MM.1S (cell line): ENCODE data around the gene RNF34.

Experiments
- DNase-seq: peaks from one replicate; pipeline ENCODE4 v3.0.0-alpha.2; 2015
- H2AFZ ChIP-seq: fragments of 300-600 bp; sonication (generic); 2 replicates; pipeline ENCODE4 v1.6.0; 2016; ENCODE audit warnings: antibody characterized with exemption, low read length
- H3F3A ChIP-seq: fragments of 300-600 bp; sonication (generic); 2 replicates; pipeline ENCODE4 v1.6.1; 2016; ENCODE audit warnings: mild to moderate bottlenecking, antibody characterized with exemption, low read length, moderate library complexity, mixed read lengths; ENCODE audit not compliant: insufficient read depth
- H3K27ac ChIP-seq: fragments of 300-600 bp; sonication (generic); 2 replicates; pipeline ENCODE4 v1.5.1; 2016; ENCODE audit warnings: mild to moderate bottlenecking, low read length
- H3K27me3 ChIP-seq: fragments of 300-600 bp; sonication (generic); replicated peaks from 2 replicates; pipeline ENCODE4 v1.6.0; 2016; ENCODE audit warnings: low read length; ENCODE audit not compliant: insufficient read depth
- H3K36me3 ChIP-seq: fragments of 300-600 bp; sonication (generic); replicated peaks from 2 replicates; pipeline ENCODE4 v1.6.1; 2016; ENCODE audit warnings: mild to moderate bottlenecking, low read length, mixed read lengths; ENCODE audit not compliant: insufficient read depth
- H3K4me1 ChIP-seq: fragments of 300-600 bp; sonication (generic); 2 replicates; pipeline ENCODE4 v1.6.1; 2016; ENCODE audit warnings: low read length, mixed read lengths
- H3K4me2 ChIP-seq: fragments of 300-600 bp; sonication (generic); 2 replicates; pipeline ENCODE4 v1.6.0; 2016; ENCODE audit warnings: low read depth, low read length
- H3K4me3 ChIP-seq: fragments of 300-600 bp; sonication (generic); 2 replicates; pipeline ENCODE4 v1.5.1; 2016; ENCODE audit warnings: low read length, mixed read lengths
- H3K79me2 ChIP-seq: fragments of 300-600 bp; sonication (generic); 2 replicates; pipeline ENCODE4 v1.6.1; 2016; ENCODE audit warnings: mixed run types, low read length, mixed read lengths
- H3K9ac ChIP-seq: fragments of 300-600 bp; sonication (generic); 2 replicates; pipeline ENCODE4 v1.6.1; 2016; ENCODE audit warnings: low read length, mixed read lengths
- H3K9me2 ChIP-seq: fragments of 300-600 bp; sonication (generic); replicated peaks from 2 replicates; pipeline ENCODE4 v1.6.1; 2016; ENCODE audit warnings: mild to moderate bottlenecking, low read length, mixed read lengths; ENCODE audit not compliant: insufficient read depth
- H3K9me3 ChIP-seq: fragments of 300-600 bp; sonication (generic); replicated peaks from 2 replicates; pipeline ENCODE4 v1.6.1; 2016; ENCODE audit warnings: mild to moderate bottlenecking, low read length, mixed read lengths; ENCODE audit not compliant: insufficient read depth
- H4K20me1 ChIP-seq: fragments of 300-600 bp; sonication (generic); 2 replicates; pipeline ENCODE4 v1.6.1; 2016; ENCODE audit warnings: mild to moderate bottlenecking, low read length, moderate library complexity, mixed read lengths; ENCODE audit not compliant: insufficient read depth
- EZH2 ChIP-seq: fragments of 300-600 bp; sonication (generic); optimal IDR thresholded peaks from 2 replicates; pipeline ENCODE3; 2017; ENCODE audit warnings: low read depth, mild to moderate bottlenecking, antibody characterized with exemption, low read length, mixed read lengths
- EZH2phosphoT487 ChIP-seq: fragments of 300-600 bp; sonication (generic); IDR thresholded peaks from 2 replicates; pipeline ENCODE4 v1.6.1; 2018; ENCODE audit warnings: antibody characterized with exemption, low read length
- TF ChIP-seq, protein P1 (sequence below): fragments of 300-600 bp; sonication (generic); IDR thresholded peaks from 2 replicates; pipeline ENCODE4 v1.5.1; 2016; ENCODE audit warnings: antibody characterized with exemption, low read length, mixed read lengths

The RNF34 gene

DNA sequence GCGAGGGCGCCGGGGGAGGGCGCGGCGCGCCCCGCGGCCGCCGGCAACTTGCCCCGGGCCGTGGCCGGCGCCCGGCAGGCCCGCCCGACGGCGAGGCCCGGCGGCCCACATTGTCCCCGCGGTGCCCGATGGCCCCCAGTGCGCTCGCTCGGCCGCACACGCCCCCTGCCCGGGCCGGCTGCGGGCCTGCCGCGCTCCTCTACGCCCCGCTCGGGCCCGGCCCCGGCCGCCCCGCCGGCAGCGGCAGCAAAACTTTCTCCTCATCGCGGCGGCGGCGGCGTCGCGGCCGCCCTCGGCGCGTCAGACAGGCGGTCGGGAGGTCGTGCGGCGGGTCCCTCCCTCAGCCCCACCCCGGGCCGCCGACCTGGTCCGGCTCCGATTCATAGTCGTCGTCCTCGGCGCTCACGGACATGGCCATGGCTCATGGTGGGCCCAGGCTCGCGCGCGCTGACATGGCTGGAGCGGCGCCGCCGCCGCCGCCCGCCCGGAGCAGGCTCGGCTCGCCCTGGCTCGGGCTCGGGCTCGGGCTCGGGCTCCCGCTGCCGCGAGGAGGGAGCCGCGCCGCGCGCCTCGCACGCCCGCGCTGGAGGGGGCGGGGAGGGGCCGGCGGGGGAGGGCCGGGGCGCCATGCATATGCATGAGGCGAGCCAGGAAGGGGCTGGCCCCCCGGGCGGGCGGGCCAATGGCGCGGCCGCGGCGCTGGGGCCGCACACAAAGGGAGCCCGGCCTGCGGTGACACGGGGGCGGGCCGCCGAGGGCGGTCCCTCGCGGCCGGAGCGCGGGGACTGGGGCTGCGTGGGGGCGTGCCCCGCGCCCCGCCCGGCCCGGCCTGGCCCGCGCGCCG is 67.1 kb downstream of the RNF34 start:
- Histone ChIP-seq H3K9me2 (no peaks in the 10 kb centered on the region), H3K4me2 (peak overlapping the region; percentile 55; the same call in 1 of the 2 replicates), H3K36me3 (no peaks in the 10 kb centered on the region), H3K27ac (no peak overlapping the region), H3K79me2 (peaks cover 25% of the 10 kb centered on the region), H3K27me3 (no peaks in the 10 kb centered on the region), H3K4me3 (peak overlapping the region; percentile 53; the same call in 1 of the 2 replicates), H4K20me1 (no peaks in the 10 kb centered on the region), H2AFZ (no peak overlapping the region), H3K4me1 (no peaks in the 10 kb centered on the region), H3F3A (no peaks in the 10 kb centered on the region), H3K9me3 (no peaks in the 10 kb centered on the region), H3K9ac (no peak overlapping the region)
- peak; percentile 83 for DNase-seq
- TF ChIP-seq EZH2phosphoT487, result no peak
- no peak for TF ChIP-seq EZH2
- TF ChIP-seq, protein P1, sequence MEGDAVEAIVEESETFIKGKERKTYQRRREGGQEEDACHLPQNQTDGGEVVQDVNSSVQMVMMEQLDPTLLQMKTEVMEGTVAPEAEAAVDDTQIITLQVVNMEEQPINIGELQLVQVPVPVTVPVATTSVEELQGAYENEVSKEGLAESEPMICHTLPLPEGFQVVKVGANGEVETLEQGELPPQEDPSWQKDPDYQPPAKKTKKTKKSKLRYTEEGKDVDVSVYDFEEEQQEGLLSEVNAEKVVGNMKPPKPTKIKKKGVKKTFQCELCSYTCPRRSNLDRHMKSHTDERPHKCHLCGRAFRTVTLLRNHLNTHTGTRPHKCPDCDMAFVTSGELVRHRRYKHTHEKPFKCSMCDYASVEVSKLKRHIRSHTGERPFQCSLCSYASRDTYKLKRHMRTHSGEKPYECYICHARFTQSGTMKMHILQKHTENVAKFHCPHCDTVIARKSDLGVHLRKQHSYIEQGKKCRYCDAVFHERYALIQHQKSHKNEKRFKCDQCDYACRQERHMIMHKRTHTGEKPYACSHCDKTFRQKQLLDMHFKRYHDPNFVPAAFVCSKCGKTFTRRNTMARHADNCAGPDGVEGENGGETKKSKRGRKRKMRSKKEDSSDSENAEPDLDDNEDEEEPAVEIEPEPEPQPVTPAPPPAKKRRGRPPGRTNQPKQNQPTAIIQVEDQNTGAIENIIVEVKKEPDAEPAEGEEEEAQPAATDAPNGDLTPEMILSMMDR, result no peak

DNA sequence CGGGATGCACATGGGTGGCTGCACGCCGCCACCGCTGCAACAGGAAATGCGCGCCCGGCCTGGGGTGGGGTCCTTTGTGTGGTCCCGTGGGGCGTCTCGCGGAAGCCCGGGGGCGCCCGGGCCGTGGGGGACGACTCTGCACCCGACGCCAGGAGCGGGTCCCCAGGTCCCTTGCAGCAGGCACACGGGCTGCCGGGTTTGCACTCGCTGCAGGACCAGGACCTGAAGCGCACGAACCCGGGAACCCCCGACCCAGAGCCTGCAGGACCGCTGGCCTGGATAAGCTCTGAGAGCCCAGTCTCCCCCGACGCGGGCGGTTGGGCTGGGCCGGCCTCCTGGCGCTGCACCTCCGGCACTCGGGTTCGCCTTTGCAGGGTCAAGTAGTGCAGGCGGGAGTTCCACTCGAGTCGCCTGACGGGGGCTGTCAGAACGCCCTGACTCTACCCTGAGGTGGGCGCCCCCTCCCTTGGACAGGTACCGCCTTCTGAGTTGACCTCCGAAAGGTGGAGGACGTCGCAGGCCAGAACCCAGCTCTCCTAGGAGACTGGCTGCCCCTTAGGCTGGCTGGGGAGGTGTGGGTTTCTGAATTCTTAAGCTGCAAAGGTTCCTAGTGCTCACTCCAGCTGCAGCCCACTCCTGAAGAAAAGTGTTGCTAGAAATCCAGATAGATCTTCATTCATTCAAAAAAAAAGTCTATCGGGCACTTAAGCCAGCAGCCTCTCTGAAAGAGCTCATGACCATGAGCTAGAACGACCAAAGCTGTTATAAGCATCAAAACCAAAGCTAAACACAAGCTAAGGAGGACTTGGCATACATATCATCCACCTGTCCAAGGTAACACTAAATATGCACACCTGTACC is 68.0 kb downstream of the RNF34 start:
- Histone ChIP-seq H3K9me3 (no peaks in the 10 kb centered on the region), H3K27me3 (no peaks in the 10 kb centered on the region), H2AFZ (no peak overlapping the region), H4K20me1 (no peaks in the 10 kb centered on the region), H3K27ac (no peak overlapping the region), H3K79me2 (peaks cover 25% of the 10 kb centered on the region), H3K9ac (0 out of 2 replicates have a peak overlapping the region, but pooled peaks have one; percentile 33), H3K4me1 (no peaks in the 10 kb centered on the region), H3K9me2 (no peaks in the 10 kb centered on the region), H3F3A (no peaks in the 10 kb centered on the region), H3K36me3 (no peaks in the 10 kb centered on the region), H3K4me2 (peak overlapping the region; percentile 55; the same call in 1 of the 2 replicates), H3K4me3 (peak overlapping the region; percentile 53)
- TF ChIP-seq EZH2phosphoT487, result no peak
- TF ChIP-seq, protein P1, result no peak
- no peak for TF ChIP-seq EZH2
- DNase-seq, result no peak

- Histone ChIP-seq H3K9ac (no peak overlapping the region), H3F3A (no peaks in the 10 kb centered on the region), H4K20me1 (no peaks in the 10 kb centered on the region), H3K27me3 (no peaks in the 10 kb centered on the region), H3K27ac (no peak overlapping the region), H3K79me2 (peaks cover 25% of the 10 kb centered on the region), H3K4me1 (no peaks in the 10 kb centered on the region), H3K36me3 (no peaks in the 10 kb centered on the region), H2AFZ (no peak overlapping the region), H3K9me3 (no peaks in the 10 kb centered on the region), H3K9me2 (no peaks in the 10 kb centered on the region), H3K4me2 (no peak overlapping the region), H3K4me3 (no peak overlapping the region)
- TF ChIP-seq EZH2phosphoT487 (no peak), EZH2 (no peak)
- TF ChIP-seq, protein P1, result no peak
- DNase-seq, result no peak
Observed at GRCh38 chr12:121468499-121468801, 68.5 kb downstream of the RNF34 start.
